A673 (cell line): ENCODE results near the gene EGFR. TPM values are rescaled to one million over a fixed set of nuclear protein-coding genes. Genes with fewer than 3 reads are reported as not detected.

Experiments used
- BruUV-seq: library from RNA; stranded (reverse); fragments of 400-500 nt; replicated peaks from 2 replicates; lab custom pipeline; 2021; lab: Mats Ljungman, UMichigan
- CTCF ChIA-PET: fragments of 300-600 bp; sonication (Branson Sonifier 250); formaldehyde crosslinking; loops from one replicate; lab custom pipeline; 2022; ENCODE audit warnings: antibody characterized with exemption; lab: Charles Lee
- POLR2A ChIA-PET: fragments of 300-600 bp; sonication (Branson Sonifier 250); formaldehyde crosslinking; loops from one replicate; lab custom pipeline; 2022; ENCODE audit warnings: antibody characterized with exemption; ENCODE audit not compliant: low non-redundant PET; lab: Charles Lee
- DNase-seq: peaks from one replicate; pipeline ENCODE4 v3.0.0-alpha.2; 2015; ENCODE audit warnings: low spot score
- H3K27ac ChIP-seq: fragments of 200-600 bp; sonication (generic); 2 replicates; pipeline ENCODE4 v1.5.1; 2016; ENCODE audit warnings: mixed run types, low read depth, mild to moderate bottlenecking, mixed read lengths, antibody characterized with exemption, low read length; ENCODE audit not compliant: poor library complexity, severe bottlenecking
- H3K27me3 ChIP-seq: fragments of 200-600 bp; sonication (generic); replicated peaks from 2 replicates; pipeline ENCODE4 v1.6.1; 2017; ENCODE audit warnings: mixed run types, low read depth, mild to moderate bottlenecking, mixed read lengths, antibody characterized with exemption, low read length; ENCODE audit not compliant: insufficient read depth, poor library complexity
- H3K36me3 ChIP-seq: fragments of 200-600 bp; sonication (generic); 2 replicates; pipeline ENCODE4 v1.6.1; 2016; ENCODE audit warnings: mixed run types, mild to moderate bottlenecking, mixed read lengths, antibody characterized with exemption, low read length; ENCODE audit not compliant: insufficient read depth, poor library complexity, severe bottlenecking
- H3K4me1 ChIP-seq: fragments of 200-600 bp; sonication (generic); 2 replicates; pipeline ENCODE4 v1.6.1; 2017; ENCODE audit warnings: mixed run types, mild to moderate bottlenecking, mixed read lengths, antibody characterized with exemption, low read length; ENCODE audit not compliant: insufficient read depth, poor library complexity, severe bottlenecking
- H3K4me3 ChIP-seq: fragments of 200-600 bp; sonication (generic); 2 replicates; pipeline ENCODE4 v1.5.1; 2016; ENCODE audit warnings: low read depth, mixed run types, mild to moderate bottlenecking, mixed read lengths, low read length; ENCODE audit not compliant: poor library complexity, severe bottlenecking
- H3K9me3 ChIP-seq: fragments of 200-600 bp; sonication (generic); 2 replicates; pipeline ENCODE4 v1.6.1; 2016; ENCODE audit warnings: mixed run types, low read depth, mild to moderate bottlenecking, mixed read lengths, antibody characterized with exemption, low read length; ENCODE audit not compliant: poor library complexity, severe bottlenecking
- CTCF ChIP-seq: fragments of 300-800, 200-600 bp; sonication (generic); conservative IDR thresholded peaks from 2 replicates; pipeline ENCODE4 v1.5.1; 2017; ENCODE audit warnings: low read depth, mild to moderate bottlenecking, antibody characterized with exemption, low read length, moderate library complexity, mixed read lengths
- EZH2 ChIP-seq: fragments of 200-600 bp; sonication (generic); IDR thresholded peaks from 2 replicates; pipeline ENCODE4 v1.6.1; 2017; ENCODE audit warnings: borderline replicate concordance, low read depth, mild to moderate bottlenecking, mixed read lengths, antibody characterized with exemption, low read length; ENCODE audit not compliant: poor library complexity, severe bottlenecking
- intact Hi-C: fragments of 100-400 bp; cut with micrococcal nuclease; formaldehyde crosslinking; loops from one replicate; pipeline ENCODE4 v1.10.0; 2022; ENCODE audit not compliant: unreplicated experiment
- total RNA-seq: library from RNA; stranded (reverse); gene quantifications from 2 replicates; pipeline ENCODE4 v1.2.3, GENCODE V29; 2021

EGFR gene
- total RNA-seq, 1 experiment from 2014 or later = 0.84 TPM

DNA sequence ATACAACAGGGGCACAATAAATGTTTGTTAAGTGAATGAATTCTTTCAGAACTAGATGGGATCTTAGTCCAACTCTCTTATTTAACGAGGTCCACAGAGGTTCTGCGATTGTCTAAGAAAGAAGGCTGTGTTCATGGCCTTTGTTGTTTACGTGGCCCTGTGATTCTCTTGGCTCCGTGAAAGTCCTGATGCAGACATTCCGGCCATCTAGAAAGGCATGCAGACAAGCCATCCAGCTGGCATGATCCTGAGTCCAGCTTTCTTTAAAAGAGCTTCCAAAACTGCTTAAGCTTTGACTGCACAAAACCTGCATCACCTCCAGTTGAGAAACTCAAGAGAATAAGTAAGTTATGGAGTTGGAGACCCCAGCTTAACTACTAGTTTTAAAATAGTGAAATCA is 26.0 kb downstream of the EGFR start:
- no TSS peak for BruUV-seq
- Histone ChIP-seq H3K4me3 (no peak overlapping the region), H3K36me3 (no peaks in the 10 kb centered on the region), H3K4me1 (no peaks in the 10 kb centered on the region), H3K9me3 (no peaks in the 10 kb centered on the region), H3K27ac (no peak overlapping the region), H3K27me3 (no peaks in the 10 kb centered on the region)
- TF ChIP-seq EZH2 (no peak), CTCF (no peak)
- POLR2A ChIA-PET = no interaction called here
- CTCF ChIA-PET = interaction anchor here (0.6 kb wide), 1 partner anchor 242 kb away, joined by 4 read pairs; no protein-coding TSS in a partner anchor
- intact Hi-C loops = no loop called here
- no peak for DNase-seq

GRCh38 chr7:55046582-55047342 is 27.9 kb downstream of the EGFR start:
- intact Hi-C loops = no loop called here
- BruUV-seq = no TSS peak
- H3K9me3 ChIP-seq = no peaks in the 10 kb centered on the region
- no peak for TF ChIP-seq EZH2
- no peak for TF ChIP-seq CTCF
- no peak overlapping the region for H3K27ac ChIP-seq
- ChIA-PET CTCF (no interaction called here), POLR2A (no interaction called here)
- no peak overlapping the region for H3K4me3 ChIP-seq
- H3K4me1 ChIP-seq = no peaks in the 10 kb centered on the region
- DNase-seq = no peak
- no peaks in the 10 kb centered on the region for H3K36me3 ChIP-seq
- no peaks in the 10 kb centered on the region for H3K27me3 ChIP-seq

- no peak for TF ChIP-seq CTCF
- TF ChIP-seq EZH2 = no peak
- H3K27me3 ChIP-seq = no peaks in the 10 kb centered on the region
- intact Hi-C loops = no loop called here
- no TSS peak for BruUV-seq
- H3K4me3 ChIP-seq = no peak overlapping the region
- ChIA-PET CTCF (no interaction called here), POLR2A (no interaction called here)
- H3K4me1 ChIP-seq = no peaks in the 10 kb centered on the region
- H3K36me3 ChIP-seq = no peaks in the 10 kb centered on the region
- H3K27ac ChIP-seq = no peak overlapping the region
- no peaks in the 10 kb centered on the region for H3K9me3 ChIP-seq
- DNase-seq = no peak
Observed at GRCh38 chr7:55048221-55048859, 29.5 kb downstream of the EGFR start.
